OCI-LY7 (cell line): ENCODE measurements around the gene SERPINF2. TPM values are rescaled to one million over a fixed set of nuclear protein-coding genes. Genes with fewer than 3 reads are reported as not detected.

Experiments
- BruUV-seq: library from RNA; stranded (reverse); fragments of 400-500 nt; replicated peaks from 2 replicates; lab custom pipeline; 2021; lab: Mats Ljungman, UMichigan
- CTCF ChIA-PET: fragments of 300-600 bp; sonication (Branson Sonifier 250); formaldehyde crosslinking; loops from one replicate; lab custom pipeline; 2022; ENCODE audit warnings: antibody characterized with exemption; ENCODE audit not compliant: unreplicated experiment; lab: Charles Lee
- POLR2A ChIA-PET: fragments of 300-600 bp; sonication (Branson Sonifier 250); formaldehyde crosslinking; loops from one replicate; lab custom pipeline; 2022; ENCODE audit warnings: antibody characterized with exemption; lab: Charles Lee
- DNase-seq: peaks from one replicate; pipeline ENCODE4 v3.0.0-alpha.2; 2015; ENCODE audit warnings: low spot score
- H2AFZ ChIP-seq: fragments of 200-600 bp; sonication (generic), shearing (Covaris generic); 2 replicates; pipeline ENCODE4 v1.6.1; 2014; ENCODE audit warnings: mild to moderate bottlenecking, antibody characterized with exemption, low read length, moderate library complexity
- H3K27ac ChIP-seq: fragments of 200-600 bp; sonication (generic); 2 replicates; pipeline ENCODE4 v1.5.1; 2014; ENCODE audit warnings: mixed run types, low read depth, mild to moderate bottlenecking, moderate library complexity, low read length, inconsistent platforms; ENCODE audit not compliant: poor library complexity, severe bottlenecking
- H3K36me3 ChIP-seq: fragments of 200-600 bp; sonication (generic); 2 replicates; pipeline ENCODE4 v1.6.1; 2014; ENCODE audit warnings: mild to moderate bottlenecking, antibody characterized with exemption, low read length, moderate library complexity, mixed read lengths; ENCODE audit not compliant: insufficient read depth
- H3K4me1 ChIP-seq: fragments of 200-600 bp; sonication (generic); 2 replicates; pipeline ENCODE4 v1.5.1; 2014; ENCODE audit warnings: mild to moderate bottlenecking, low read length; ENCODE audit not compliant: insufficient read depth, poor library complexity, severe bottlenecking
- H3K4me2 ChIP-seq: fragments of 200-600 bp; sonication (generic); 2 replicates; pipeline ENCODE4 v1.6.1; 2014; ENCODE audit warnings: mild to moderate bottlenecking, low read length
- H3K4me3 ChIP-seq: fragments of 200-600 bp; sonication (generic); 2 replicates; pipeline ENCODE4 v1.5.1; 2014; ENCODE audit warnings: mild to moderate bottlenecking, low read depth, low read length; ENCODE audit not compliant: poor library complexity, severe bottlenecking
- H3K79me2 ChIP-seq: fragments of 200-600 bp; sonication (generic); 2 replicates; pipeline ENCODE4 v1.6.1; 2016; ENCODE audit warnings: low read depth, mild to moderate bottlenecking, low read length, moderate library complexity, mixed read lengths; ENCODE audit not compliant: insufficient read depth
- H3K9me2 ChIP-seq: fragments of 200-600 bp; sonication (generic); 2 replicates; pipeline ENCODE4 v1.6.1; 2016; ENCODE audit warnings: mild to moderate bottlenecking, low read length, mixed read lengths; ENCODE audit not compliant: insufficient read depth
- H3K9me3 ChIP-seq: fragments of 200-600 bp; sonication (generic); 2 replicates; pipeline ENCODE4 v1.6.1; 2014; ENCODE audit warnings: mild to moderate bottlenecking, mixed run types, low read length, mixed read lengths
- H4K20me1 ChIP-seq: fragments of 200-600 bp; sonication (generic); 2 replicates; pipeline ENCODE4 v1.6.1; 2014; ENCODE audit warnings: mild to moderate bottlenecking, antibody characterized with exemption, low read length, moderate library complexity, mixed read lengths; ENCODE audit not compliant: insufficient read depth
- CTCF ChIP-seq: fragments of 200-600 bp; sonication (generic); conservative IDR thresholded peaks from 2 replicates; pipeline ENCODE4 v1.5.1; 2014; ENCODE audit warnings: mild to moderate bottlenecking, antibody characterized with exemption, low read length, moderate library complexity, mixed read lengths
- EZH2phosphoT487 ChIP-seq: fragments of 200-600 bp; sonication (generic); IDR thresholded peaks from 2 replicates; pipeline ENCODE4 v1.6.1; 2018; ENCODE audit warnings: low read depth, borderline replicate concordance, mild to moderate bottlenecking, mixed run types, antibody characterized with exemption, low read length, moderate library complexity, mixed read lengths
- intact Hi-C: fragments of 100-400 bp; cut with micrococcal nuclease; formaldehyde crosslinking; loops from one replicate; pipeline ENCODE4 v1.10.0; 2022; ENCODE audit not compliant: unreplicated experiment
- total RNA-seq, 2 experiments: library from RNA; depleted of rRNA in 1 of 2; stranded (reverse); fragments of >200 nt in 1 of 2; shearing (Covaris generic) in 1 of 2; gene quantifications; 2 replicates each; pipeline ENCODE4 v1.2.3, GENCODE V29; 2014 to 2022

Gene SERPINF2
- total RNA-seq, 2 experiments from 2014 or later = 0.38 to 1.0 TPM

DNA sequence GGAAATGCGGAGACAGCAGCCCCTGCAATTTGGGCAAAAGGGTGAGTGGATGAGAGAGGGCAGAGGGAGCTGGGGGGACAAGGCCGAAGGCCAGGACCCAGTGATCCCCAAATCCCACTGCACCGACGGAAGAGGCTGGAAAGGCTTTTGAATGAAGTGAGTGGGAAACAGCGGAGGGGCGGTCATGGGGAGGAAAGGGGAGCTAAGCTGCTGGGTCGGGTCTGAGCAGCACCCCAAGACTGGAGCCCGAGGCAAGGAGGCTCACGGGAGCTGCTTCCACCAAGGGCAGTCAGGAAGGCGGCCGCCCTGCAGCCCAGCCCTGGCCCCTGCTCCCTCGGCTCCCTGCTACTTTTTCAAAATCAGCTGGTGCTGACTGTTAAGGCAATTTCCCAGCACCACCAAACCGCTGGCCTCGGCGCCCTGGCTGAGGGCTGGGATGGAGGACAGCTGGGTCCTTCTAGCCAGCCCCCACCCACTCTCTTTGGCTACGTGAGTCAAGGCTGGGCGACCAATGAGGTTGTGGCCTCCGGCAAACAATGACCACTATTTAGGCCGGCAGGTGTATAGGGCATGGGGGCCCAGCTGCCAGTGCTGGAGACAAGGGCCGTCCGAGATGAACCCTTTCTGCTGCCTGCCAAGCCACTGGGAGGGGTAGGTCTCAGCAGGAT lies 19.7 kb downstream of the SERPINF2 start:
- intact Hi-C loops = no loop called here
- Histone ChIP-seq H2AFZ (no peak overlapping the region), H4K20me1 (no peaks in the 10 kb centered on the region), H3K36me3 (no peaks in the 10 kb centered on the region), H3K27ac (no peak overlapping the region), H3K9me3 (no peaks in the 10 kb centered on the region), H3K79me2 (no peaks in the 10 kb centered on the region), H3K4me1 (no peaks in the 10 kb centered on the region), H3K4me2 (no peak overlapping the region), H3K9me2 (no peaks in the 10 kb centered on the region), H3K4me3 (no peak overlapping the region)
- BruUV-seq = no TSS peak
- CTCF ChIA-PET = no interaction called here
- POLR2A ChIA-PET = interaction anchor here (0.5 to 0.6 kb wide), 2 partner anchors 38 to 40 kb away, joined by 3 to 4 read pairs; no protein-coding TSS in a partner anchor
- no peak for DNase-seq
- no peak for TF ChIP-seq CTCF
- TF ChIP-seq EZH2phosphoT487 = no peak

DNA sequence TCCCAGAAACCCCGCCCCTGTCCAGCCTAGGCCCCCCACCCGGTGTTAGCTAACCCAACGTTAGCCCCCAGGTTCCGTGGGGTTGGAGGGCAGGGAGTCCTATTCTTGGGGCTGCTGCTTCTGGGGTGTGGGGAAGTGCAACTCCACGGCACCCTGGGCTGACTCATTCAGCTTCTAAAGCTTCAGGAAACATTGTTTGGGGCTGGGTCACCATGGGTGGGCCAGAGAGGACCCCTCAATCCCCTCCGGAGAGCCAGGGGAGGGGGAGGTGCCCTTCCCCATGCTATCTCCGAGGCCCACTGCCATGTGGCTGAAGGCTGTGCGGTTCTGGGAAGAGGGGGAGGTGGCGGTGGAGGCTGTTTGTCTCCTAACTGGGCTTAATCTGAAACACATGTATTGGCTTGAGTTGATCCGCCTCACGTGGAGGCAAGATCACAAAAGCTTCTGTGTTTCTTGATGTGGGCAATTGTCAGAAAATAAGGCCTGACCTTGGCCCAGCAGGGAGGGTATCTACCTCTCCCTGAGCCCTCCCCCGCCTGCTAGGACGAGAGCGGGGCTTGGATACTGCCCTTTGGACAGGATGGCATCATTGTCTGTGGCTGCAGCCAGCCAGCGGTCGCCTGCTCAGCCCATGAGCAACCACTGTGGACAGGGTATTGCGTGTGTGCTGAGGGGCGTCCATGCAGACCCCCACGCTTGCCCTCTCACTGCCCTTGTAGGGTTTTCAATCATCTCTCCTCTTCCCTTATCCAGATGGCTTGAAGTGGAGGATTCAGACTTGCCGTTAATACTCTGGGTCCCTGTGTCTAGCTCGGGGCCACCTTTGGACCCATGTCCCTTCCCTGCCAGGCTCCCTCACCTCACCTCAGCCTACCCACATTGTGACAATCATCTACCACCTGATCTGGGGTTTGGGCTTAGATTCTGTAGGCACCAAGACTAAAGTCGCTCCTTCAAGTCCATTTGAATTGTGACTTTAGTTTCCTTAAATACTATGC lies 20.5 kb downstream of the SERPINF2 start:
- Histone ChIP-seq H4K20me1 (no peaks in the 10 kb centered on the region), H3K4me1 (no peaks in the 10 kb centered on the region), H2AFZ (no peak overlapping the region), H3K4me3 (no peak overlapping the region), H3K27ac (no peak overlapping the region), H3K4me2 (no peak overlapping the region), H3K36me3 (no peaks in the 10 kb centered on the region), H3K9me2 (no peaks in the 10 kb centered on the region), H3K79me2 (no peaks in the 10 kb centered on the region), H3K9me3 (no peaks in the 10 kb centered on the region)
- BruUV-seq = no TSS peak
- TF ChIP-seq EZH2phosphoT487 = no peak
- no peak for TF ChIP-seq CTCF
- ChIA-PET POLR2A (interaction anchor here (0.5 to 0.6 kb wide), 2 partner anchors 39 to 41 kb away, joined by 3 to 4 read pairs; no protein-coding TSS in a partner anchor), CTCF (no interaction called here)
- intact Hi-C loops = no loop called here
- DNase-seq = no peak
